SIG-M5 (cell line): ENCODE data around the gene LDLR.
A peak's percentile ranks its signal among the peaks of the same experiment; 100 is the strongest.
"Not testable (repeated sequence)": the region's sequence is repeated elsewhere in the genome, so short reads cannot be mapped to it uniquely, and the experiment has no call there.

Experiments used
- DNase-seq: peaks from one replicate; lab custom pipeline; 2025; lab: John Stamatoyannopoulos, UW

Gene LDLR

DNA sequence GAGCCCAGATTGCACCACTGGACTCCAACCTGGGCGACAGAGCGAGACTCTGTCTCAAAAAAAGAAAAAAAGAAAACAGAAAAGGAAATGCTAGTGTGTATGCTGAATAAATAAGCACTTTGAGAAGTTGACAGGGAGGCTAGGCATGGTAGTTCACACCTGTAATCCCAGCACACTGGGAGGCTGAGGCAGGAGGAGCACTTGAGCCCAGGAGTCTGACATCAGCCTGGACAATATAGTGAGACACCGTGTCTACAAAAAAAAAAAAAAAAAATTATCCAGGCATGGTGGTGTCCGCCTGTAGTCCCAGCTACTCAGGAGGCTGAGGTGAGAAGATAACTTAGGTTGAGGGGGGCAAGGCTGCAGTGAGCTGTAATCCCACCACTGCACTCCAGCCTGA lies 19.1 kb upstream of the LDLR start:
- no peak for DNase-seq

GRCh38 chr19:11073568-11073967 lies 15.7 kb upstream of the LDLR start:
- DNase-seq: no peak

DNA sequence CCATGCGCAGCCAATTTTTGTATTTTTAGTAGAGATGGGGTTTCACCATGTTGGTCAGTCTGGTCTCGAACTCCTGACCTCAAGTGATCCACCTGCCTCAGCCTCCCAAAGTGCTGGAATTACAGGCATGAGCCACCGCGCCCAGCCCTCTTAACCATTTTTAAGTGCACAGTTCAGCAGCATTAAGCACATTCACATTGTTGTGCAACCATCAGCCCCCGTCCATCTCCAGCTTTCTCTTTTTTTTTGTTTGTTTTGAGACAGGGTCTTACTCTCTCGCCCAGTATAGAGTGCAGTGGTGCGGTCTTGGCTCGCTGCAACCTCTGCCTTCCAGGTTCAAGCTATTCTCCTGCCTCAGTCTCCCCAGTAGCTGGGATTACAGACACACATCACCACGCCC lies 12.5 kb upstream of the LDLR start:
- DNase-seq: not testable (repeated sequence)

- DNase-seq: no peak
These were observed 10.4 kb upstream of the LDLR start for GRCh38 chr19:11078893-11079292.

DNA sequence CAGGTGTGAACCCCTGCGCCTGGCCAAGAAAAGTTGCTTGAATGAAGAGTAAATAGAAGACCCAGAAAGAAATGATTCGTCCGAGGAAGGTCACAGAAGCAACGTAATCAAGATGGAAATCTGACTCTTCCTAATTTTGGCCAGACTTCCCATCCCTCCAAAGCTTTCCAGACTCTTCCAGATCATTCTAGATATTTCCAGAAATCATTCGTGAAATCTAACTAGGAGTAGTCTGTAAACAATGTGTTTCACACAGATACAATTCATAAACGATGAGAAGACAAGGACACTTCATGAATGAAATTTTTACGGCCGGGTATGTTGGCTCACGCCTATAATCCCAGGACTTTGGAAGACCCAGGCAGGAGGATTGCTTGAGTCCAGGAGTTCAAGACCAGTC lies 9.3 kb upstream of the LDLR start:
- DNase-seq: no peak

DNA sequence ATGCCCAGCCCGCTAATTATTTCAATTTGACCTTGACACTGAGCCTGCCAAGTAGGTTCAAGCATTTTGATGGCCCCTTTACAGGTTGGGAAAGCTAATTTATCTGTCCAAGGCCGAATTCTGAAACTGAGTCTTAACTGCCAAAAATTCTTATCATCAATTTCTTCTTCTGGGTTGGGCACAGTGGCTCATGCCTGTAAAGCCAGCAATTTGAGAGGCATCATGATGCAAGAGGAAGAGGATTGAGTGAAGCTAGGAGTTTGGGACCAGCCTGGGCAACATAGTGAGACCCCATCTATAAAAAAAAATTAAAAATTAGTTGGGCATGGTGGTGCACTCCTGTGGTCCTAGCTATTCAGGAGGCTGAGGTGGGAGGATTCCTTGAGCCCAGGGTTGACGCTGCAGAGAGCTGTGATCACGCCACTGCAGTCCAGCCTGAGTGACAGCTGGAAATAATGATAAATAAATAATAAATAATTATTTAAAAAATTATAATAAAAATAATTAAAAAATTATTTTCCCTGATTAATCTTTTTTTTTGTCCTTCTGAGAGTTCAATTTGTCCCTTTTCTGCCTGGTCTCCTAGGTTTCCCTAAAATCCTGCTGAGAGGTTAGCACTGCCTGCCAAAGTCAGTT lies 1.3 kb upstream of the LDLR start:
- no peak for DNase-seq

DNA sequence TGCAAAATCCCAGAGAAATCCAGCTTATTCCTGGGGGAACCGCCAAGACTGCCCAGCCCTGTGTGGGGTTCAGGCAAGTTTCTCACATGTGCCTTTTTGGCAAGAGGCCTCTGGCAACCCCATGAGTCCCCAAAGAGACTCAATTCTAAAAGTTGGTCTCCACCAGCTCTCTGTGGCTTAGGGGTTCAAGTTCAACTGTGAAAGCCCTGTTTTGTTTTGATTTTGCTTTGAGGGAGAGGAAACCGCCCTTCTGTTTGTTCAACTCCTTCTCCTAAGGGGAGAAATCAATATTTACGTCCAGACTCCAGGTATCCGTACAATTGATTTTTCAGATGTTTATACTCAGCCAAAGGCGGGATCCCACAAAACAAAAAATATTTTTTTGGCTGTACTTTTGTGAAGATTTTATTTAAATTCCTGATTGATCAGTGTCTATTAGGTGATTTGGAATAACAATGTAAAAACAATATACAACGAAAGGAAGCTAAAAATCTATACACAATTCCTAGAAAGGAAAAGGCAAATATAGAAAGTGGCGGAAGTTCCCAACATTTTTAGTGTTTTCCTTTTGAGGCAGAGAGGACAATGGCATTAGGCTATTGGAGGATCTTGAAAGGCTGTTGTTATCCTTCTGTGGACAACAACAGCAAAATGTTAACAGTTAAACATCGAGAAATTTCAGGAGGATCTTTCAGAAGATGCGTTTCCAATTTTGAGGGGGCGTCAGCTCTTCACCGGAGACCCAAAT lies 583 bp upstream of the LDLR start:
- DNase-seq: no peak

DNA sequence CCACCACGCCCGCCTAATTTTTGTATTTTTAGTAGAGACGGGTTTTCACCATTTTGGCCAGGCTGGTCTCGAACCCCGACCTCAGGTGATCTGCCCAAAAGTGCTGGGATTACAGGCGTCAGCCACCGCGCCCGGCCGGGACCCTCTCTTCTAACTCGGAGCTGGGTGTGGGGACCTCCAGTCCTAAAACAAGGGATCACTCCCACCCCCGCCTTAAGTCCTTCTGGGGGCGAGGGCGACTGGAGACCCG lies 676 bp downstream of the LDLR start:
- DNase-seq: not testable (repeated sequence)

DNA sequence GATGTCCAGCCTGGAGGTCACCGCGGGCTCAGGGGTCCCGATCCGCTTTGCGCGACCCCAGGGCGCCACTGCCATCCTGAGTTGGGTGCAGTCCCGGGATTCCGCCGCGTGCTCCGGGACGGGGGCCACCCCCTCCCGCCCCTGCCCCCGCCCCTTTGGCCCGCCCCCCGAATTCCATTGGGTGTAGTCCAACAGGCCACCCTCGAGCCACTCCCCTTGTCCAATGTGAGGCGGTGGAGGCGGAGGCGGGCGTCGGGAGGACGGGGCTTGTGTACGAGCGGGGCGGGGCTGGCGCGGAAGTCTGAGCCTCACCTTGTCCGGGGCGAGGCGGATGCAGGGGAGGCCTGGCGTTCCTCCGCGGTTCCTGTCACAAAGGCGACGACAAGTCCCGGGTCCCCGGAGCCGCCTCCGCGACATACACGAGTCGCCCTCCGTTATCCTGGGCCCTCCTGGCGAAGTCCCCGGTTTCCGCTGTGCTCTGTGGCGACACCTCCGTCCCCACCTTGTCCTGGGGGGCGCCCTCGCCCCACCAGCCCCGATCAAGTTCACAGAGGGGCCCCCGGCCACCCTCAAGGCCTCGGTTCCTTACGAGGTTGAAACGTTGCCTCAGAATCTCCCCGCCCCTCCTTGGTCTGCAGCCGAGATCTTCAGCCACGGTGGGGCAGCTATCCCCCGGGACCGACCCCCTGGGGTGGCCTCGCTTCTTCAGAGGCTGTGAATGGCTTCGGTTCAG lies 1.2 kb downstream of the LDLR start:
- peak; percentile 62 for DNase-seq

- DNase-seq: no peak
These were observed 1.9 kb downstream of the LDLR start for GRCh38 chr19:11090997-11091702.

GRCh38 chr19:11091703-11092153 lies 2.5 kb downstream of the LDLR start:
- peak; percentile 19 for DNase-seq

DNA sequence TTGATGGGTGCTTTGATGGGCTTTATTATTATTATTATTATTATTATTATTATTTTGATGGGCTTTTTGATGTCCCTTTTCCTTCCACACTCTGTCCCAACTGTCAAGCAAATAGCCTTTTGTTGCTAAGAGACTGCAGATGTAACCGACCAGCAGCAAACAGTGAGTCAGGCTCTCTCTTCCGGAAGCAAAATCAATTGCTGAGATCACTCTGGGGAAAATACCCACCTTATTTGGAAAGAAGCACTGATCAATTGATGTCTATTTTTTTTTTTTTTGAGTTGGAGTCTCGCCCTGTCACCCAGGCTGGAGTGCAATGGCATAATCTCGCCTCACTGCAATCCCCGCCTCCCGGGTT lies 2.9 kb downstream of the LDLR start:
- DNase-seq: no peak

DNA sequence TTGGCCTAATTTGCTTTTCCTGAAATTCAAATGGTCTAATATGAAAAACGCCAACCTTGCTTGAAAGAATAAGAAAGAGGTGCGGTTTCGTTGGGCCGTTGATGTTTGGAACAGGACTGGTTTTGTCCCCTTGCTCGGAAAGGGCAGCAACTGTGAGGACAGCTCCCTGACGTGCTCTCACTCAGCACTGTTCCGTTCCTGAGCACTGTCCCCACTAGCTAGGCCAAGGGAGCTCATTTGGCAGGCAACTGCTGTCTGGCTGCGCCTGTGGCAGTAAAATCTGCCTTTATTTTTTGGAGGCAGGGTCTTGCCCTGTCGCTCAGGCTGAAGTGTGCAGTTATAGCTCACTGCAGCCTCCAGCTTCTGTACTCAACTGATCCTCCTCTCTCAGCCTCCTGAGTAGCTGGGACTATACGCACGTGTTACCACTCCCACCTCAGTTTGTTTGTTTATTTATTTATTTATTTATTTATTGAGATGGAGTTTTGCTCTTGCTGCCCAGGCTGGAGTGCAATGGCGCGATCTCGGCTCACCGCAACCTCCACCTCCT lies 4.5 kb downstream of the LDLR start:
- no peak for DNase-seq

GRCh38 chr19:11094520-11094894 lies 5.2 kb downstream of the LDLR start:
- DNase-seq: no peak

GRCh38 chr19:11096210-11096841 lies 7.1 kb downstream of the LDLR start:
- peak; percentile 35 for DNase-seq

- not testable (repeated sequence) for DNase-seq
These were observed 8.1 kb downstream of the LDLR start for GRCh38 chr19:11097367-11097766.

- DNase-seq: no peak
These were observed 9.1 kb downstream of the LDLR start for GRCh38 chr19:11098327-11098726.

DNA sequence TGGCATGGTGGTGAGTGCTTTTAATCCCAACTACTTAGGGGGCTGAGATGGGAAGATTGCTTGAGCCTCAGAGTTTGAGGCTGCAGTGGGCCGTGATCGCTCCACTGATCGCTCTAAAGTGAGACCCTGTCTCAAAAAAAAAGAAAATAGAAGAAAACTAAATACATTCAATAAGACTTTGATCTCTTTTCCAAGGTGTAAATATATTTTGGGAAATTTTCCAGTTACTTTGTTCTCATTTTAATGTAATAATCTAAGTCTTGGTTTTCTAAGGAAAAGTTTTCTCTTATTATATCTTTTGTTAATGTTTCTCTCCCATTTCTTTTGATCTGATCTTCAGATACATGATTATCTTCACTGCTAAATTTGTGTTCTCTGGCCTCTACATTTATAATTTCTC lies 9.6 kb downstream of the LDLR start:
- no peak for DNase-seq

- DNase-seq: no peak
These were observed 10.8 kb downstream of the LDLR start for GRCh38 chr19:11100049-11100448.

GRCh38 chr19:11101057-11101456 lies 11.8 kb downstream of the LDLR start:
- DNase-seq: no peak

GRCh38 chr19:11102944-11103343 lies 13.7 kb downstream of the LDLR start:
- no peak for DNase-seq

DNA sequence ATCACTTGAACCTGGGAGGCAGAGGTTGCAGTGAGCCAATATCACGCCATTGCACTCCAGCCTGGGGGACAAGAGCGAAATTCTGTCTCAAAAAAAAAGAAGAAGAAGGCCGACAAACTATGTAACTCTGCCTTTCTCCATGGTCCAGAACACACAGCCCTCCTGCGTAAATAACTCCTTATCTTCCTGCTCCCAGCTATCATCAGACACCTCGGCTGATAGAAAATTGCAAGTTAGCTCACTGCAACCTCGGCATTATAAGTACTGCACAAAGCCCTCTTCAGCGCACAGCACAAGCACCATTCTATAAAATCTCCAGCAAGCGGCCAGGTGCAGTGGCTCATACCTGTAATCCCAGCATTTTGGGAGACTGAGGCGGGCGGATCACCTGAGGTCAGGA lies 14.4 kb downstream of the LDLR start:
- DNase-seq: not testable (repeated sequence)
